T-cell (primary cell): ENCODE results near the gene FGD3. TPM values are rescaled to one million over a fixed set of nuclear protein-coding genes. Genes with fewer than 3 reads are reported as not detected.
"Not testable (repeated sequence)": the region's sequence is repeated elsewhere in the genome, so short reads cannot be mapped to it uniquely, and the experiment has no call there.

ENCODE experiments used
- ATAC-seq, 4 experiments: fragments of 200-7000 bp in 3 of 4; fragments of 150-1000 bp in 1 of 4; cut with Tn5 transposase; replicated peaks in 1 of 4; 1 replicate in 3 of 4; 2 replicates in 1 of 4; pipeline ENCODE4 v1.10.0; 2021; ENCODE audit warnings: moderate library complexity in 3 of 4, mild to moderate bottlenecking in 2 of 4, moderate number of reproducible peaks in 1 of 4
- CTCF ChIA-PET, 2 donors: fragments of 300-600 bp; sonication (Branson Sonifier 250); formaldehyde crosslinking; loops; one replicate each; lab custom pipeline; 2022; ENCODE audit warnings: antibody characterized with exemption in 2 of 2; lab: Charles Lee
- POLR2A ChIA-PET, 2 donors: fragments of 300-600 bp; sonication (Branson Sonifier 250); formaldehyde crosslinking; loops; one replicate each; lab custom pipeline; 2022; ENCODE audit warnings: antibody characterized with exemption in 2 of 2; lab: Charles Lee
- DNase-seq, 35 experiments: peaks; one replicate each; pipeline versions ENCODE4 v3.0.0 to v3.0.0-alpha.2; 2013 to 2023
- H3K27ac ChIP-seq: one replicate; pipeline ENCODE4 v1.5.1; 2013; ENCODE audit warnings: low read length
- H3K27me3 ChIP-seq, 2 experiments: replicated peaks in 1 of 2; 1 replicate in 1 of 2; 2 replicates in 1 of 2; pipeline versions ENCODE4 v1.6.1 to v1.7.0; 2013; ENCODE audit warnings: low read length in 1 of 2, mixed read lengths in 1 of 2; ENCODE audit not compliant: control insufficient read depth in 2 of 2, insufficient read depth in 2 of 2; ENCODE audit errors: extremely low read depth in 1 of 2
- H3K36me3 ChIP-seq, 2 donors: 1 replicate in 1 of 2; 2 replicates in 1 of 2; pipeline versions ENCODE4 v1.6.1 to v1.7.0; 2013; ENCODE audit warnings: low read length in 1 of 2; ENCODE audit not compliant: control insufficient read depth in 2 of 2, insufficient read depth in 1 of 2; ENCODE audit errors: extremely low read depth in 1 of 2
- H3K4me1 ChIP-seq, 2 experiments: 1 replicate in 1 of 2; 2 replicates in 1 of 2; pipeline versions ENCODE4 v1.6.1 to v1.7.0; 2013; ENCODE audit warnings: low read length in 2 of 2, mixed read lengths in 1 of 2; ENCODE audit not compliant: insufficient read depth in 2 of 2, control insufficient read depth in 1 of 2; ENCODE audit errors: extremely low read depth in 1 of 2
- H3K4me3 ChIP-seq, 2 donors: 1 replicate in 1 of 2; 2 replicates in 1 of 2; pipeline versions ENCODE4 v1.5.1 to v1.7.0; 2013; ENCODE audit warnings: mild to moderate bottlenecking in 2 of 2, low read length in 1 of 2, moderate library complexity in 1 of 2; ENCODE audit not compliant: control insufficient read depth in 1 of 2; ENCODE audit errors: extremely low read depth in 1 of 2
- H3K9me3 ChIP-seq: 2 replicates; pipeline ENCODE4 v1.7.0; 2013
- H3K27ac Mint-ChIP-seq, 2 donors: one replicate each; pipeline ENCODE4 v1.8.0; 2020 to 2021; ENCODE audit warnings: mild to moderate bottlenecking in 2 of 2, mixed read lengths in 2 of 2
- H3K27me3 Mint-ChIP-seq, 2 donors: one replicate each; pipeline ENCODE4 v1.8.0; 2021 to 2022; ENCODE audit warnings: mixed read lengths in 2 of 2
- H3K36me3 Mint-ChIP-seq: one replicate; pipeline ENCODE4 v1.8.0; 2021; ENCODE audit warnings: mixed read lengths
- H3K4me1 Mint-ChIP-seq, 3 donors: one replicate each; pipeline ENCODE4 v1.8.0; 2020 to 2022; ENCODE audit warnings: mixed read lengths in 3 of 3, mild to moderate bottlenecking in 1 of 3
- H3K4me3 Mint-ChIP-seq, 3 donors: one replicate each; pipeline ENCODE4 v1.8.0; 2020 to 2022; ENCODE audit warnings: mild to moderate bottlenecking in 3 of 3, mixed read lengths in 3 of 3, moderate library complexity in 3 of 3
- H3K9me3 Mint-ChIP-seq, 3 donors: one replicate each; pipeline ENCODE4 v1.8.0; 2020 to 2022; ENCODE audit warnings: mixed read lengths in 3 of 3
- WGBS: methylation state at CpG from one replicate; pipeline ENCODE4 v1.1.5; 2013; ENCODE audit warnings: missing lambda C conversion rate; ENCODE audit not compliant: insufficient coverage; 5-methylcytosine and 5-hydroxymethylcytosine counted together
- total RNA-seq, 35 experiments: library from RNA in 6 of 35; stranded (reverse) in 6 of 35; fragments of 120-200 nt in 1 of 35; gene quantifications; one replicate each; pipeline versions ENCODE4 v1.2.1 to v1.2.4 and lab custom pipeline; 2013 to 2026

The FGD3 gene
- total RNA-seq, 5 donors from 2014 or later (not counting 1 experiment from before 2014, with no cell fraction given): 188 to 349 (median 293) TPM

GRCh38 chr9:92992549-92992948 is 45.2 kb downstream of the FGD3 start:
- Mint-ChIP-seq H3K9me3 (peaks cover 0 to 4% (median 3%) of the 10 kb centered on the region in 3 donors), H3K36me3 (peaks cover 81% of the 10 kb centered on the region), H3K27ac (peak overlapping the region; percentile 77 to 85), H3K4me3 (peak overlapping the region in 1 of 3 donors; percentile 18), H3K4me1 (peaks cover 97 to 100% (median 99%) of the 10 kb centered on the region in 3 donors), H3K27me3 (no peaks in the 10 kb centered on the region)
- Histone ChIP-seq H3K4me1 (peaks cover 11 to 32% of the 10 kb centered on the region in 2 experiments), H3K9me3 (no peaks in the 10 kb centered on the region), H3K27ac (no peak overlapping the region), H3K36me3 (peaks cover 12 to 25% of the 10 kb centered on the region in 2 donors), H3K4me3 (no peak overlapping the region), H3K27me3 (no peaks in the 10 kb centered on the region)
- peak in 1 of 35 experiments; percentile 0 for DNase-seq
- peak in 1 of 4 experiments; percentile 29 for ATAC-seq
- WGBS: 60% methylated on average over 1 of the region's 4 CpGs
- POLR2A ChIA-PET: interaction anchor here in 1 of 2 donors (0.8 kb wide), 1 partner anchor 29 kb away, joined by 3 read pairs; no protein-coding TSS in a partner anchor
- CTCF ChIA-PET: interaction anchor here in 1 of 2 donors (0.6 to 2.1 kb wide), 3 partner anchors 9 to 114 kb away, joined by 3 to 5 read pairs (median 5); no protein-coding TSS in a partner anchor

- CTCF ChIA-PET: interaction anchor here (0.6 to 0.9 kb wide), 5 partner anchors 9 to 280 kb away, joined by 3 read pairs; no protein-coding TSS in a partner anchor
- H3K27me3 ChIP-seq, H3K4me3 ChIP-seq, H3K27me3 Mint-ChIP-seq, H3K9me3 Mint-ChIP-seq, H3K9me3 ChIP-seq, ATAC-seq, H3K27ac ChIP-seq: not testable (repeated sequence)
- Mint-ChIP-seq H3K36me3 (peaks cover 80% of the 10 kb centered on the region), H3K4me3 (peak overlapping the region in 1 of 3 donors; percentile 21), H3K4me1 (peaks cover 90 to 97% (median 96%) of the 10 kb centered on the region in 3 donors), H3K27ac (peak overlapping the region; percentile 65 to 86)
- peaks cover 28 to 31% of the 10 kb centered on the region in 2 experiments for H3K4me1 ChIP-seq
- POLR2A ChIA-PET: interaction anchor here in 1 of 2 donors (0.6 kb wide), 1 partner anchor 137 kb away, joined by 5 read pairs; no protein-coding TSS in a partner anchor
- 96% methylated on average over 4 of the region's 10 CpGs for WGBS
- H3K36me3 ChIP-seq: peaks cover 10 to 21% of the 10 kb centered on the region in 2 donors
- DNase-seq: peak in 1 of 35 experiments; percentile 66
Observed at GRCh38 chr9:92998871-92999270, 51.5 kb downstream of the FGD3 start.

- Histone ChIP-seq H3K4me1 (peaks cover 34 to 40% of the 10 kb centered on the region in 2 experiments), H3K9me3 (no peaks in the 10 kb centered on the region), H3K36me3 (peaks cover 21 to 41% of the 10 kb centered on the region in 2 donors), H3K27me3 (no peaks in the 10 kb centered on the region), H3K4me3 (no peak overlapping the region), H3K27ac (peak overlapping the region; percentile 57)
- Mint-ChIP-seq H3K9me3 (peaks cover 0 to 7% (median 3%) of the 10 kb centered on the region in 3 donors), H3K4me1 (peaks cover 78 to 92% (median 87%) of the 10 kb centered on the region in 3 donors), H3K36me3 (peaks cover 75% of the 10 kb centered on the region), H3K27ac (peak overlapping the region; percentile 86 to 96), H3K27me3 (no peaks in the 10 kb centered on the region), H3K4me3 (peak overlapping the region; percentile 48 to 62 (median 59))
- DNase-seq (peak in 1 of 35 experiments; percentile 49), ATAC-seq (peak; percentile 30 to 63 (median 36))
- no CpG with 5 or more reads among the region's 2 CpGs for WGBS
- ChIA-PET CTCF (interaction anchor here in 1 of 2 donors (0.8 to 1.4 kb wide), 6 partner anchors 9 to 565 kb away, joined by 3 to 5 read pairs (median 4); no protein-coding TSS in a partner anchor), POLR2A (interaction anchor here in 1 of 2 donors (0.6 kb wide), 2 partner anchors 74 to 646 kb away, joined by 3 to 4 read pairs; no protein-coding TSS in a partner anchor)
Observed at GRCh38 chr9:93001031-93001430, 53.7 kb downstream of the FGD3 start.

- Mint-ChIP-seq H3K4me3 (peak overlapping the region in 1 of 3 donors; percentile 49), H3K9me3 (peaks cover 0 to 4% (median 3%) of the 10 kb centered on the region in 3 donors), H3K27ac (peak overlapping the region; percentile 86 to 96), H3K36me3 (peaks cover 67% of the 10 kb centered on the region), H3K27me3 (no peaks in the 10 kb centered on the region), H3K4me1 (peaks cover 62 to 75% (median 71%) of the 10 kb centered on the region in 3 donors)
- WGBS: 96% methylated on average over 6 of the region's 8 CpGs
- Histone ChIP-seq H3K9me3 (no peaks in the 10 kb centered on the region), H3K27ac (peak overlapping the region; percentile 57), H3K36me3 (peaks cover 28 to 53% of the 10 kb centered on the region in 2 donors), H3K27me3 (no peaks in the 10 kb centered on the region), H3K4me3 (no peak overlapping the region), H3K4me1 (peaks cover 34 to 40% of the 10 kb centered on the region in 2 experiments)
- DNase-seq: no peak
- ChIA-PET POLR2A (no interaction called here), CTCF (interaction anchor here (0.6 to 2.7 kb wide), 10 partner anchors 16 to 138 kb away, joined by 3 to 18 read pairs (median 6); no protein-coding TSS in a partner anchor)
- no peak for ATAC-seq
Observed at GRCh38 chr9:93002700-93003099, 55.4 kb downstream of the FGD3 start.

- Mint-ChIP-seq H3K4me3 (peak overlapping the region; percentile 31 to 50 (median 49)), H3K27ac (peak overlapping the region; percentile 86 to 96), H3K27me3 (no peaks in the 10 kb centered on the region), H3K9me3 (peaks cover 0 to 4% (median 0%) of the 10 kb centered on the region in 3 donors), H3K36me3 (peaks cover 66% of the 10 kb centered on the region), H3K4me1 (peaks cover 57 to 72% (median 67%) of the 10 kb centered on the region in 3 donors)
- Histone ChIP-seq H3K4me3 (no peak overlapping the region), H3K27me3 (no peaks in the 10 kb centered on the region), H3K9me3 (no peaks in the 10 kb centered on the region), H3K27ac (peak overlapping the region; percentile 46), H3K4me1 (peaks cover 34 to 44% of the 10 kb centered on the region in 2 experiments), H3K36me3 (peaks cover 32 to 64% of the 10 kb centered on the region in 2 donors)
- peak in 33 of 35 experiments; percentile 35 to 83 (median 57) for DNase-seq
- ATAC-seq: peak; percentile 76
- 55% methylated on average over 21 of the region's 28 CpGs for WGBS
- ChIA-PET CTCF (interaction anchor here (0.6 to 2.7 kb wide), 20 partner anchors 11 to 599 kb away, joined by 3 to 18 read pairs (median 3); partner anchors contain the start of gene NINJ1 (in 1 of the 2)), POLR2A (interaction anchor here (0.6 to 1.6 kb wide), 2 partner anchors 14 to 1773 kb away, joined by 4 to 15 read pairs; no protein-coding TSS in a partner anchor)
Observed at GRCh38 chr9:93003552-93004407, 56.5 kb downstream of the FGD3 start.
